Dendritic cell treated with granulocyte-macrophage colony-stimulating factor and Interleukin-4, amounts not matched to agents 40 ng/mL and 50 ng/mL, for 4 days (primary cell): ENCODE results near the gene RIMS4.
"Not testable (repeated sequence)": the region's sequence is repeated elsewhere in the genome, so short reads cannot be mapped to it uniquely, and the experiment has no call there.

Experiments
- H3K27ac Mint-ChIP-seq: one replicate; pipeline ENCODE4 v1.8.0; 2022; ENCODE audit warnings: mild to moderate bottlenecking, mixed read lengths
- H3K27me3 Mint-ChIP-seq: one replicate; pipeline ENCODE4 v1.8.0; 2022; ENCODE audit warnings: mild to moderate bottlenecking, mixed read lengths
- H3K36me3 Mint-ChIP-seq: one replicate; pipeline ENCODE4 v1.8.0; 2022; ENCODE audit warnings: low read depth, mixed read lengths
- H3K4me1 Mint-ChIP-seq: one replicate; pipeline ENCODE4 v1.8.0; 2022; ENCODE audit warnings: low read depth, mixed read lengths
- H3K4me3 Mint-ChIP-seq: one replicate; pipeline ENCODE4 v1.8.0; 2022; ENCODE audit warnings: mild to moderate bottlenecking, moderate library complexity, mixed read lengths
- H3K9me3 Mint-ChIP-seq: one replicate; pipeline ENCODE4 v1.8.0; 2022; ENCODE audit warnings: mixed read lengths
- intact Hi-C: fragments of 100-400 bp; cut with micrococcal nuclease; formaldehyde crosslinking; loops from one replicate; pipeline ENCODE4 v1.15.0; 2022

Gene RIMS4

GRCh38 chr20:44771172-44771535 lies 39.2 kb downstream of the RIMS4 start:
- Mint-ChIP-seq H3K4me3 (no peak overlapping the region), H3K27ac (no peak overlapping the region), H3K36me3 (no peaks in the 10 kb centered on the region), H3K9me3 (no peaks in the 10 kb centered on the region), H3K27me3 (peaks cover 13% of the 10 kb centered on the region), H3K4me1 (no peaks in the 10 kb centered on the region)
- intact Hi-C loops: no loop called here

- intact Hi-C loops: no loop called here
- H3K4me1 Mint-ChIP-seq: no peaks in the 10 kb centered on the region
- H3K36me3 Mint-ChIP-seq: no peaks in the 10 kb centered on the region
- no peak overlapping the region for H3K27ac Mint-ChIP-seq
- no peak overlapping the region for H3K4me3 Mint-ChIP-seq
- no peaks in the 10 kb centered on the region for H3K9me3 Mint-ChIP-seq
- peaks cover 15% of the 10 kb centered on the region for H3K27me3 Mint-ChIP-seq
Measured at GRCh38 chr20:44770484-44771171, 39.7 kb downstream of the RIMS4 start.

- Mint-ChIP-seq H3K36me3 (no peaks in the 10 kb centered on the region), H3K27me3 (peaks cover 16% of the 10 kb centered on the region), H3K9me3 (no peaks in the 10 kb centered on the region), H3K27ac (no peak overlapping the region), H3K4me3 (no peak overlapping the region), H3K4me1 (no peaks in the 10 kb centered on the region)
- intact Hi-C loops: no loop called here
Measured at GRCh38 chr20:44769481-44769863, 40.9 kb downstream of the RIMS4 start.

GRCh38 chr20:44768854-44769480 lies 41.4 kb downstream of the RIMS4 start:
- H3K27ac Mint-ChIP-seq: no peak overlapping the region
- no peaks in the 10 kb centered on the region for H3K36me3 Mint-ChIP-seq

GRCh38 chr20:44768256-44768655 lies 42.1 kb downstream of the RIMS4 start:
- Mint-ChIP-seq H3K27me3 (peaks cover 16% of the 10 kb centered on the region), H3K27ac (no peak overlapping the region), H3K4me1 (no peaks in the 10 kb centered on the region), H3K4me3 (no peak overlapping the region), H3K36me3 (no peaks in the 10 kb centered on the region), H3K9me3 (no peaks in the 10 kb centered on the region)
- intact Hi-C loops: no loop called here

More at GRCh38 chr20:44768854-44769480, 41.4 kb downstream of the RIMS4 start:
- no peak overlapping the region for H3K4me3 Mint-ChIP-seq
- peaks cover 16% of the 10 kb centered on the region for H3K27me3 Mint-ChIP-seq
- intact Hi-C loops: no loop called here
- H3K4me1 Mint-ChIP-seq: no peaks in the 10 kb centered on the region
- H3K9me3 Mint-ChIP-seq: no peaks in the 10 kb centered on the region

GRCh38 chr20:44765701-44766347 lies 44.5 kb downstream of the RIMS4 start:
- intact Hi-C loops: no loop called here
- Mint-ChIP-seq H3K27ac (no peak overlapping the region), H3K27me3 (peaks cover 10% of the 10 kb centered on the region), H3K36me3 (no peaks in the 10 kb centered on the region), H3K4me1 (no peaks in the 10 kb centered on the region), H3K4me3 (no peak overlapping the region), H3K9me3 (no peaks in the 10 kb centered on the region)

- no peaks in the 10 kb centered on the region for H3K36me3 Mint-ChIP-seq
- H3K27ac Mint-ChIP-seq: no peak overlapping the region
- intact Hi-C loops: no loop called here
- H3K27me3 Mint-ChIP-seq: peaks cover 10% of the 10 kb centered on the region
- H3K4me1 Mint-ChIP-seq: no peaks in the 10 kb centered on the region
- H3K4me3 Mint-ChIP-seq: no peak overlapping the region
- no peaks in the 10 kb centered on the region for H3K9me3 Mint-ChIP-seq
Measured at GRCh38 chr20:44765091-44765490, 45.3 kb downstream of the RIMS4 start.

- H3K4me3 Mint-ChIP-seq, H3K36me3 Mint-ChIP-seq, intact Hi-C loops, H3K9me3 Mint-ChIP-seq, H3K4me1 Mint-ChIP-seq, H3K27ac Mint-ChIP-seq: not testable (repeated sequence)
- peaks cover 13% of the 10 kb centered on the region for H3K27me3 Mint-ChIP-seq
Measured at GRCh38 chr20:44763798-44764197, 46.5 kb downstream of the RIMS4 start.

GRCh38 chr20:44762466-44763140 lies 47.7 kb downstream of the RIMS4 start:
- intact Hi-C loops: no loop called here
- H3K36me3 Mint-ChIP-seq: no peaks in the 10 kb centered on the region
- H3K27me3 Mint-ChIP-seq: peaks cover 10% of the 10 kb centered on the region
- no peaks in the 10 kb centered on the region for H3K4me1 Mint-ChIP-seq
- H3K4me3 Mint-ChIP-seq: no peak overlapping the region
- H3K9me3 Mint-ChIP-seq: no peaks in the 10 kb centered on the region
- no peak overlapping the region for H3K27ac Mint-ChIP-seq

- Mint-ChIP-seq H3K27me3 (peaks cover 10% of the 10 kb centered on the region), H3K27ac (no peak overlapping the region), H3K9me3 (no peaks in the 10 kb centered on the region), H3K4me1 (no peaks in the 10 kb centered on the region), H3K36me3 (no peaks in the 10 kb centered on the region), H3K4me3 (no peak overlapping the region)
- intact Hi-C loops: no loop called here
Measured at GRCh38 chr20:44761423-44761822, 48.9 kb downstream of the RIMS4 start.

- H3K4me3 Mint-ChIP-seq: no peak overlapping the region
- H3K4me1 Mint-ChIP-seq: no peaks in the 10 kb centered on the region
- intact Hi-C loops: no loop called here
- H3K36me3 Mint-ChIP-seq: no peaks in the 10 kb centered on the region
- peaks cover 7% of the 10 kb centered on the region for H3K27me3 Mint-ChIP-seq
- no peak overlapping the region for H3K27ac Mint-ChIP-seq
- H3K9me3 Mint-ChIP-seq: no peaks in the 10 kb centered on the region
Measured at GRCh38 chr20:44759595-44759994, 50.8 kb downstream of the RIMS4 start.

- H3K27ac Mint-ChIP-seq: no peak overlapping the region
- intact Hi-C loops: no loop called here
- no peak overlapping the region for H3K4me3 Mint-ChIP-seq
- H3K4me1 Mint-ChIP-seq: no peaks in the 10 kb centered on the region
- no peaks in the 10 kb centered on the region for H3K9me3 Mint-ChIP-seq
- no peaks in the 10 kb centered on the region for H3K36me3 Mint-ChIP-seq
- H3K27me3 Mint-ChIP-seq: peaks cover 7% of the 10 kb centered on the region
Measured at GRCh38 chr20:44758247-44759101, 51.9 kb downstream of the RIMS4 start.

- Mint-ChIP-seq H3K4me1 (no peaks in the 10 kb centered on the region), H3K9me3 (no peaks in the 10 kb centered on the region), H3K36me3 (no peaks in the 10 kb centered on the region), H3K27ac (no peak overlapping the region), H3K4me3 (no peak overlapping the region), H3K27me3 (peaks cover 11% of the 10 kb centered on the region)
- intact Hi-C loops: no loop called here
Measured at GRCh38 chr20:44756956-44757355, 53.4 kb downstream of the RIMS4 start.
